SK-N-MC (cell line): ENCODE data around the gene ALX4.

Experiments
- DNase-seq: peaks from one replicate; pipeline ENCODE4 v3.0.0-alpha.2; 2011; ENCODE audit warnings: low read depth, low spot score
- H3K27ac ChIP-seq: fragments of 200-600 bp; sonication (generic); 2 replicates; pipeline ENCODE4 v1.5.1; 2016; ENCODE audit warnings: mixed run types
- H3K36me3 ChIP-seq: fragments of 200-600 bp; sonication (generic); 2 replicates; pipeline ENCODE4 v1.6.1; 2017; ENCODE audit warnings: antibody characterized with exemption, low read length, mixed read lengths; ENCODE audit not compliant: insufficient read depth
- H3K4me3 ChIP-seq: fragments of 200-600 bp; sonication (generic); 2 replicates; pipeline ENCODE4 v1.5.1; 2016
- H3K9ac ChIP-seq: fragments of 200-600 bp; sonication (generic); 2 replicates; pipeline ENCODE4 v1.8.0; 2017; ENCODE audit warnings: mixed run types, mixed read lengths; ENCODE audit not compliant: insufficient read length
- H3K9me3 ChIP-seq: fragments of 200-600 bp; sonication (generic); 2 replicates; pipeline ENCODE4 v1.6.1; 2017; ENCODE audit warnings: low read depth, mild to moderate bottlenecking, antibody characterized with exemption, low read length, moderate library complexity, mixed read lengths
- EZH2 ChIP-seq: fragments of 200-600 bp; sonication (generic); IDR thresholded peaks from one replicate; pipeline ENCODE4 v1.6.1; 2017; ENCODE audit warnings: antibody characterized with exemption
- FOXP2 ChIP-seq: optimal IDR thresholded peaks from 2 replicates; pipeline ENCODE3; 2011; ENCODE audit warnings: mild to moderate bottlenecking, moderate library complexity; ENCODE audit not compliant: insufficient read depth; ENCODE audit errors: extremely low read length, control extremely low read depth
- POLR2AphosphoS5 ChIP-seq: IDR thresholded peaks from 2 replicates; pipeline ENCODE4 v1.6.1; 2012; ENCODE audit warnings: mild to moderate bottlenecking, low read depth, low read length, borderline replicate concordance

The ALX4 gene

DNA sequence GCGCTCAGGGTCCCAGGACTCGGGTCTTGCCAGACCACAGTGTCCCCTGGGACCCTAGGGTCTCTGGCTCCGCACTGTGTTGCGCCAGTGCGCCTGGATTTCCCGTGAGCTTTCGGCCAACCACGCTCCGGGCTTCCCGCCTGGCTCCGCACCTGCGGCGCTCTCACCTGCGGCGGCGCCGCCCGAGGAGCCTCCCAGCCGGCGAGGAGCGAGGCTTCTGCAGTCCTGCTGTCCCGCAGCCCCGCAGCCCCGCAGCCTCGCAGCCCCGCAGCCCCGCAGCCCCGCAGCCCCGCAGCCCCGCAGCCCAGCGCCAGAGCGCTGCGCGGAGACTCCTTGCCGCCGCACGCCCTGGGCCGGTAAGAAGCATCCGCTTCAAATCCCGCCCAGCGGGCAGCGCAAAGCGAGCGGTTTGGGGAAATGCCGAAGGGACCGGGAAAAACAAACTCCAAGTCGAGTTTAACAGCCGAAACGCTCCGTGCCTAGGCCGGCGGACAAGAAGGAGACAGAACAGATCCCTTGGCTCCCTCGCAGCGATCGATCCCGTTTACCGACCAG lies 939 bp downstream of the ALX4 start:
- no peak for DNase-seq
- Histone ChIP-seq H3K27ac (peak overlapping the region; percentile 92), H3K9me3 (no peaks in the 10 kb centered on the region), H3K36me3 (peaks cover 11% of the 10 kb centered on the region), H3K4me3 (peak overlapping the region; percentile 99), H3K9ac (peak overlapping the region; percentile 93)
- no peak for TF ChIP-seq EZH2
- no peak for TF ChIP-seq POLR2AphosphoS5
- TF ChIP-seq FOXP2 = no peak

- Histone ChIP-seq H3K27ac (peak overlapping the region; percentile 89), H3K9me3 (no peaks in the 10 kb centered on the region), H3K9ac (peak overlapping the region; percentile 93), H3K36me3 (peaks cover 17% of the 10 kb centered on the region), H3K4me3 (peak overlapping the region; percentile 99)
- DNase-seq = no peak
- TF ChIP-seq POLR2AphosphoS5 = no peak
- no peak for TF ChIP-seq FOXP2
- no peak for TF ChIP-seq EZH2
Measured at GRCh38 chr11:44308256-44308922, 1.6 kb downstream of the ALX4 start.

- TF ChIP-seq FOXP2 (no peak), EZH2 (no peak), POLR2AphosphoS5 (no peak)
- peak overlapping the region; percentile 99 for H3K4me3 ChIP-seq
- peak overlapping the region; percentile 89 for H3K27ac ChIP-seq
- no peaks in the 10 kb centered on the region for H3K9me3 ChIP-seq
- H3K9ac ChIP-seq = peak overlapping the region; percentile 93
- H3K36me3 ChIP-seq = peaks cover 25% of the 10 kb centered on the region
- DNase-seq = no peak
Measured at GRCh38 chr11:44307340-44308099, 2.4 kb downstream of the ALX4 start.

GRCh38 chr11:44306918-44307244 lies 3.1 kb downstream of the ALX4 start:
- peaks cover 32% of the 10 kb centered on the region for H3K36me3 ChIP-seq
- peak overlapping the region; percentile 89 for H3K27ac ChIP-seq
- peak overlapping the region; percentile 99 for H3K4me3 ChIP-seq
- no peak for DNase-seq
- H3K9me3 ChIP-seq = no peaks in the 10 kb centered on the region
- peak overlapping the region; percentile 93 for H3K9ac ChIP-seq
- TF ChIP-seq FOXP2 (no peak), POLR2AphosphoS5 (no peak), EZH2 (no peak)

- peak overlapping the region; percentile 93 for H3K9ac ChIP-seq
- no peak for DNase-seq
- TF ChIP-seq FOXP2 (no peak), EZH2 (no peak), POLR2AphosphoS5 (no peak)
- H3K27ac ChIP-seq = peak overlapping the region; percentile 89
- H3K4me3 ChIP-seq = peak overlapping the region; percentile 99
- H3K36me3 ChIP-seq = peaks cover 36% of the 10 kb centered on the region
- no peaks in the 10 kb centered on the region for H3K9me3 ChIP-seq
Measured at GRCh38 chr11:44306052-44306917, 3.7 kb downstream of the ALX4 start.

DNA sequence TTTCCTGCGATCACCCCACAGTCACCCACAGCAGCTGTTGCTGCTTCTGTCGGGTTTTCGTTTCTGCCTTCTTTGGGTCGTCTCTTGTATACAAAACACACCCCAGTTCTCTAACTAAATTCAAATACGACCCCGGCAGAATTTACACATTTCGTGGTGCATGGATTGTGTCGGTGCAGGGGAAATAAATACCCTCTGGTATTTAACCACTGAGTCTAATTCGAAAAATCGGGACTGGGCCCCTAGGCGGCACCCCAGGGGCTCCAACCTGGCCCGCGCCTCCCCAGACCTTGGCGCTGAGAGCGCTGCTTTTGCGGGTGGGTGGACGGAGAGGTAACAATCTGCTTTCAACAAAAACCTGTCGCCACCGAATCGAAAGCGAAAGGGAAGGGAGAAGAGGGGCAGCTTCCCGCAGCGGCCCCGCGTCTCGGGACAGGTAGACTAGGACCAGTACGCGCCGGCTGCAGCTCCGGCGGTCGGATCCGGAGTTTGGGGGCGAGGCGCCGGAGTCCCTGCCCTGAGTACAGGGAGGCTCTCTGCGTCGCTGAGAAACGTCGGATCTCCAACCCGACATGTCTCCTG lies 4.4 kb downstream of the ALX4 start:
- Histone ChIP-seq H3K27ac (peak overlapping the region; percentile 89), H3K9me3 (no peaks in the 10 kb centered on the region), H3K9ac (peak overlapping the region; percentile 93), H3K4me3 (peak overlapping the region; percentile 99), H3K36me3 (peaks cover 36% of the 10 kb centered on the region)
- no peak for DNase-seq
- no peak for TF ChIP-seq POLR2AphosphoS5
- no peak for TF ChIP-seq EZH2
- no peak for TF ChIP-seq FOXP2

DNA sequence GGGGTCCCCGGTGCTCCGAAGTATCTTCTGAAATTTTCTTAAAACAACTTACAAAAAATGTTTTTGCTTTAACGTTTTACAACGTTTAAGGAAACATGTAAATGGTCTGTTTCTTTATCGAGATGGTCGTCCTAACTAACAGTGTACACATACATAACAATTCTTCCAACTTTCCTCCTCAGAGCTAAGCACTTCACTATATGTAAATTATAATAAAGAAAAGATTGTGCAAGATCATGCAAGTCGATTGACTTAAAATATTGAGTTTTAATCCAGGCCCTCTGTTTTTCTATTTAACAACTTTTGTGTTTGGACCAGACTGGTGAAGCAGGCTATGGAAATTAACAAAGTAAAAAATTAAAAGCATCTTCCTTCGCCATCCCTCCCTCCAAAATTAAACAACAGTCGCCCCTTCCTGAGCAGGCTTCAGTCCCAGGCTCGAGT lies 4.9 kb downstream of the ALX4 start:
- peaks cover 36% of the 10 kb centered on the region for H3K36me3 ChIP-seq
- no peak for DNase-seq
- TF ChIP-seq FOXP2 = no peak
- TF ChIP-seq POLR2AphosphoS5 = no peak
- no peak for TF ChIP-seq EZH2

More for the DNA sequence above, 4.9 kb downstream of the ALX4 start:
- H3K9me3 ChIP-seq = no peaks in the 10 kb centered on the region
- peak overlapping the region; percentile 93 for H3K9ac ChIP-seq
- peak overlapping the region; percentile 99 for H3K4me3 ChIP-seq
- H3K27ac ChIP-seq = peak overlapping the region; percentile 89
